EH (cell line): ENCODE data around the gene C9orf57.
"Not testable (repeated sequence)": the region's sequence is repeated elsewhere in the genome, so short reads cannot be mapped to it uniquely, and the experiment has no call there.

Experiments
- DNase-seq: peaks from one replicate; pipeline ENCODE4 v3.0.0-alpha.2; 2015; ENCODE audit warnings: low read depth

Gene C9orf57

GRCh38 chr9:72060513-72060912, at the start of gene C9orf57:
Gene C9orf57 (minus strand): TSS chr9:72060613. CDS start chr9:72059331, 1,282 bp downstream.
- DNase-seq = no peak

- DNase-seq = no peak
Measured at GRCh38 chr9:72102520-72102919, 42.1 kb upstream of the C9orf57 start.

- DNase-seq = not testable (repeated sequence)
Measured at GRCh38 chr9:72095520-72095919, 35.1 kb upstream of the C9orf57 start.

GRCh38 chr9:72092820-72093219, 32.4 kb upstream of the C9orf57 start:
- DNase-seq = no peak

GRCh38 chr9:72089451-72090130, 29.2 kb upstream of the C9orf57 start:
- no peak for DNase-seq

- no peak for DNase-seq
Measured at GRCh38 chr9:72082536-72082935, 22.1 kb upstream of the C9orf57 start.

- DNase-seq = not testable (repeated sequence)
Measured at GRCh38 chr9:72074666-72075065, 14.3 kb upstream of the C9orf57 start.

GRCh38 chr9:72065076-72065475, 4.7 kb upstream of the C9orf57 start:
- no peak for DNase-seq

GRCh38 chr9:72052122-72052521, 8.3 kb downstream of the C9orf57 start:
- no peak for DNase-seq

GRCh38 chr9:72048850-72049249, 11.6 kb downstream of the C9orf57 start:
- DNase-seq = no peak

- no peak for DNase-seq
Measured at GRCh38 chr9:72046630-72047456, 13.6 kb downstream of the C9orf57 start.

GRCh38 chr9:72044095-72044494, 16.3 kb downstream of the C9orf57 start:
- no peak for DNase-seq

- DNase-seq = no peak
Measured at GRCh38 chr9:72043576-72043975, 16.8 kb downstream of the C9orf57 start.

GRCh38 chr9:72042928-72043327, 17.5 kb downstream of the C9orf57 start:
- no peak for DNase-seq

GRCh38 chr9:72041775-72042194, 18.6 kb downstream of the C9orf57 start:
- DNase-seq = peak; percentile 88

GRCh38 chr9:72041369-72041768, 19.0 kb downstream of the C9orf57 start:
- DNase-seq = no peak

- DNase-seq = no peak
Measured at GRCh38 chr9:72039532-72039931, 20.9 kb downstream of the C9orf57 start.

- DNase-seq = peak; percentile 77
Measured at GRCh38 chr9:72038890-72039410, 21.5 kb downstream of the C9orf57 start.

GRCh38 chr9:72038408-72038807, 22.0 kb downstream of the C9orf57 start:
- no peak for DNase-seq

GRCh38 chr9:72037571-72037970, 22.8 kb downstream of the C9orf57 start:
- DNase-seq = no peak

- no peak for DNase-seq
Measured at GRCh38 chr9:72030767-72031166, 29.6 kb downstream of the C9orf57 start.

GRCh38 chr9:72029986-72030385, 30.4 kb downstream of the C9orf57 start:
- no peak for DNase-seq

GRCh38 chr9:72025906-72026305, 34.5 kb downstream of the C9orf57 start:
- DNase-seq = peak; percentile 69
